Stimulated activated CD8-positive, alpha-beta memory T cell treated with anti-CD3 and anti-CD28 coated beads, Interleukin-15, amount 100 ng/mL, for 4 hours (primary cell): ENCODE results near the gene HSD3B1.

Source experiments
- DNase-seq, 2 donors: peaks; one replicate each; pipeline ENCODE4 v3.0.0-alpha.2; 2020; ENCODE audit warnings: low read depth in 2 of 2

The HSD3B1 gene

GRCh38 chr1:119506941-119507340 is at the start of gene HSD3B1:
Gene HSD3B1 (plus strand): TSS chr1:119507210. CDS start chr1:119507477, 267 bp downstream.
- no peak for DNase-seq

GRCh38 chr1:119462964-119463363 is 44.0 kb upstream of the HSD3B1 start:
- no peak for DNase-seq

DNA sequence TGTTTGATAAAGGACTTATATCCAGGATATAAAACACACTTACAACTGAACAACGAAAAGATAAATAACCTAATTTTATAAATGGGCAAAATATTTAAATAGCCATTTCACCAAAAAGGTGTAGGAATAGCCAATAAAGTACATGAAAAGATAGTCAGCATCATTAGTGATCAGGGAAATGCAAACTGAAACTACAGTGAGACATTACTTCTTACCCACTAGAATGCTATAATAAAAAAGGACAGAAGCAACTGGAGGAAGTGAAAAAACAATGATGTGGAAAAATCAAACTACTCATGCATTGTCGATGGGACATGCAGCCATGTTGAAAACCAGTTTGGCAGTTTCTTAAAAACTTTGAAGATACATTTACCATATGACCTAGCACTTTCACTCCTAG is 43.4 kb upstream of the HSD3B1 start:
- DNase-seq = no peak

- no peak for DNase-seq
Measured at GRCh38 chr1:119466445-119466844, 40.6 kb upstream of the HSD3B1 start.

GRCh38 chr1:119467219-119467618 is 39.8 kb upstream of the HSD3B1 start:
- DNase-seq = no peak

- DNase-seq = no peak
Measured at GRCh38 chr1:119467857-119468668, 38.9 kb upstream of the HSD3B1 start.

DNA sequence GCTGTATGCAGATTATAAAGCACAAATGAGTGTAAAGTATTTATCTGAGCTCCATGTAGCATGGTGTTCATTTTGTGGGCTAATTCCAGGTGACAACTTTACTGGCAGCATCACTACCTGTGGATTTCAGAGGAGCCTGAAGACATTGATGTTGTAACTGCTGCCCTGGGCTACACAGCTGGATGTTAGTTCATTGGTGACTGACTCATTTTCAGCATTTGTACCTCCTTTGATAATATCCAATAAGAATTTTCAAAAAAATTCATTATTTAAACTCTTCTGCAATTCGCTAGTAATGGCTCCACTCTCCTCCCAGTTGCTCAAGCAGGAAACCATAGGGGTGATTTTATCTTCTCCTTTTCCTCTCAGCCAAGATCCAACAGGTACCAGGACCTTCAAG is 37.3 kb upstream of the HSD3B1 start:
- DNase-seq = no peak

- DNase-seq = no peak
Measured at GRCh38 chr1:119470377-119470776, 36.6 kb upstream of the HSD3B1 start.

DNA sequence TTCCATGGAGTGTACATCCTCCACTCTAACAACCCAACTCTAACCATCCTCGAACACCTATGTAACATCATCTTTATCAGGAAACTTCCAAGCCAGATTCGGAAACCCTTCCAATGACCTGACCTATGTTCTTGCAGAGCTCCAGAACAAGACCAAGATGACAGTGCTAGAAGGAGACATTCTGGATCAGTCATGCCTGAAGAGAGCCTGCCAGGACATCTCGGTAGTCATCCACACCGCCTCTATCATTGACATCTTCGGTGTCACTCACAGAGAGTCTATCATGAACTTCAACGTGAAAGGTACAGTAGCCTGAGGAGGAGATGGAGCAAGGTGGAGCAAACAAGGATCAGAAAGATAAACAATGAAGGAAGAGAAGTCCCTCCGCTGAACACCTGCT is 36.1 kb upstream of the HSD3B1 start:
- no peak for DNase-seq

DNA sequence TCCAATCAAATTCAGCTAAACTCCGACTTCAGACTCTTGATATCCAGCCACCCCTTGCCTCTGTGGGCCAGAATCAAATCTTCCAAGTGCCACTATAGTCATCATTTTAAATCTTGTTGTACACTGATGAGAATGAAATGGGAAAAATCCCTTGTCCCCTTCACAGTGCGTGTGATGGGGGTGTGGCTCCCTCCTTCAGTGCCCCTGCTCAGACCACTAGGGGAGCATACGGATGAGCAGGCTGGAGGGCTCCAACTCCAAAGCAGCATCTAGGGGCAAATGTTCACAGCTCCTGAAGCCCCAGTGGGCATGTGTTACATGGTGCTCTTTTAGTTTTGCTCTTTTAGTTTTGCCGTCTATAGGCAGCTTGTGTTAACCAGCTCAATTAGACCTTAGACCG is 35.4 kb upstream of the HSD3B1 start:
- DNase-seq = no peak

DNA sequence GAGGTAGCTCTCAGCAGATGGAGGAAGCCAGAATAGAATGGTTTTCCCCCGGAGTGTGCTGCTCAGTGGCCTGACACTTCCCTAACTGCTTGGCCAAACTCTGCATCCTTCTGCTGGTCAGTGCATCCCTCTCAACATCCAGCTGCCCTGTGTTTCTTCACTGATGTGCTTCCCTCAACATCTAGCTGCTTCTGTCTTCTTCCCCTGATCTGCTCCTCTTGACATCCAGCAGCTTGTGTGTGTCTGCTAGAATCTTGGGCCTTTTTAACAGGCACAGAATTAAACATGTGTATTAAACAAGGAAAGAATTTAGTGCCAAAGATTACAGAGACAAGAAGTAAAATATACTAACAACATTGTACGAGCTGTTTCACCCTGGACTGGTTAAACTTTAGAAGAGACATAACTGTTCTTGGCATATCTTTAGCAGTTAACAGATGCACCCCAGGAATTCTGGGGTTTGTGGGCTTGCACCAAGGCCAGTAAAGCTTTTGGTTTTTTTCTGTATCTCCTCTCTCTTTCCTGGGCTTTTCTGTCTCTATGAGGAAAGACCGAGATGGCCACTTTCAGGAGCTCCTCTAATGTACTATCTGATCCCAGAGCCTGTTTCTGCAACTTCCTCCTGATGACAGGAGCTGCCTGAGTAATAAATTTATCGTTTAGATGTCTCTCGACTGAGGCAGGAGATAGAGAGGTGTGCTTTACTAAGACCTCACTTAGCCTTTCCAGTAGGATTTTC is 34.8 kb upstream of the HSD3B1 start:
- DNase-seq = no peak

GRCh38 chr1:119472819-119473175 is 34.2 kb upstream of the HSD3B1 start:
- no peak for DNase-seq

DNA sequence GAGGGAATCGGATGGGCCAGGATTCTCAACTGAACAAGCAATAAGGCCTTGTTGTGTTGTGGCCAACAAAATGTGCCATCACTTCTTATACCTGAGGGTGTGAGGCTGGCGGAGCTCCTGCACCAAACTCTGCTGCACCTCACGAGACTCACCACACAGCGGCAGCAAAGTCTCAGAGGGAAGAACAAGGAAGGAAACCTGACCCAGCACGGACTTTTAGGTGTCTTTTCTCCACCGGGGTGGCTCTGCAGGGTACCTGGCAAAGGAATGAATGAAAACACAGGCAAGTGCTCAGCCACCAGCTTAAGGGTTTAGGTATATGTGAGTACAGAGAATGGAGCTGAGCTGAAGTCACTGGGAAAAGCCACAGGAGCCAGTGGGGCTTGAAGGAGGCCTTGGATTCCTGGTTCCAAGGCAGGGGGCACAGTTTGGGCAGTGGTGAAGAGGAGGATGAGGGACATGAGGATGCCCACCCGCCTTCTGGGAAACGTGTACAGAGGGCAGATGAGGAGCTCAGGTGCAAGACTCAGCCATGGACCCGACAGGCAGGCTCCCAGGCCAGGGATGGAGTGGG is 31.1 kb upstream of the HSD3B1 start:
- no peak for DNase-seq

GRCh38 chr1:119477710-119478109 is 29.3 kb upstream of the HSD3B1 start:
- no peak for DNase-seq

GRCh38 chr1:119480175-119480574 is 26.8 kb upstream of the HSD3B1 start:
- DNase-seq = no peak

GRCh38 chr1:119481951-119482350 is 25.1 kb upstream of the HSD3B1 start:
- DNase-seq = no peak

GRCh38 chr1:119482517-119483425 is 24.2 kb upstream of the HSD3B1 start:
- no peak for DNase-seq

GRCh38 chr1:119483441-119484200 is 23.4 kb upstream of the HSD3B1 start:
- no peak for DNase-seq

DNA sequence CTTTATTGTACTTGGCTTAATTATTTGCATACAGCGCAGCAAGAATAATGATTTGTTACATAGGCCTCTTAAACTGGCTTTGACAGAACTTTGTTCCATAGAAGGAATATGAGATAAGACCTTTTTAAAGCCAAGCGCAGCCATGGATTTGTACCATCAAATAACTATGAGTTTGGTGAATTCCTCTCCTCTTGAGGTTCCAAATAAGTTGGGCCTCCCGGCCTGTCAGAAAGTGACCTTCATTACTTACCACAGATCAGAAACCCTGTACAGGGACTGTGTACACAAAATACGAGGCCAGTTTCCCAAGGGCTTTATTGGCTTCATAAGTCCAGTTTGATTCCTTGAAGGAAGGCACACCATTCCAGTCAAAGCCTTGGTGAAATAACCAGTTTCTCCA is 21.8 kb upstream of the HSD3B1 start:
- no peak for DNase-seq

DNA sequence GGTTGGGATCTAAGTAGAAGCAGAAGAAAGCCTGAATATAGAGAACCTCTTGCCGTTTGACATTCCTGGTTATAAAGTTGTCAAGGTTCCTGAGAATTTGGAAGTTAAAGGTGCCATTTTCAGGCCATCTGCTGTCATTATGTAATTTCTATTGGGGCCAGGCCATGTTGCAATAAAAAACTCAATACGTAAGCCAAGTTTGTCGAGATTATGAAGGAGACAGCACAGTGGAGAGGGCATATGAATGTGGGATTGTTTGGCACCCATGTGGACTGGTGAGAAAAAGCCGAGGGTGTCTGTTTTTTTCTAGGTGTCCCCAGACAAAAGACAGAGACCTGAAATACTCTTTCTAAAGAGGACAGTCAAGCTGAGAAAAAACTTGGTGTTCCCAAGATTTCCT is 18.8 kb upstream of the HSD3B1 start:
- no peak for DNase-seq

DNA sequence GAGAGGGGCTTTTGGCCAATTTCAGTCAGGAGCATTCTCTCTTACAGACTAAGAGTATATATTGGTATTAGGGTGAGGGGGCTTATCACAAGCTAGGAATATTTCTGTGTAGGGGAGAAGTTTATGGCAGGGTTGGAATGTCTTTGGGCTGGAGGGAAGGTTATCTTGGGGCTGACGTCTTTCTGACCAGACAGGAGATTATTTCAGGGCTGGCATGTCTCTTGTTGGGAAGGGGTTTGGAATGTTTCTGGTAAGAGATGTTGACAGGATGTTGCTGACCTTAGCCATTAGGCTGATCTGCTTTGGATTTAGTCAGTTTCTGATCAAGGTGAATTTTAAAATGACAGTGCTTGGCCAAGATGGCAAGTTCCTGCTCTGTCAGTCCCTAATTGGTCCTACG is 17.8 kb upstream of the HSD3B1 start:
- DNase-seq = no peak
